HG03354 (cell line): ENCODE data around the gene PIAS1.

ENCODE experiments used
- ATAC-seq: cut with Tn5 transposase; IDR thresholded peaks from one replicate; pipeline ENCODE4 v1.9.1; 2021; ENCODE audit warnings: mild to moderate bottlenecking; ENCODE audit not compliant: unreplicated experiment, poor library complexity, severe bottlenecking

The PIAS1 gene

GRCh38 chr15:68106656-68107055 is 52.5 kb downstream of the PIAS1 start:
- no peak for ATAC-seq

GRCh38 chr15:68107142-68107541 is 53.0 kb downstream of the PIAS1 start:
- no peak for ATAC-seq

GRCh38 chr15:68112706-68113105 is 58.6 kb downstream of the PIAS1 start:
- ATAC-seq: no peak

GRCh38 chr15:68113273-68113672 is 59.2 kb downstream of the PIAS1 start:
- no peak for ATAC-seq

GRCh38 chr15:68113751-68114150 is 59.6 kb downstream of the PIAS1 start:
- ATAC-seq: no peak

- ATAC-seq: no peak
Measured at GRCh38 chr15:68114356-68114755, 60.2 kb downstream of the PIAS1 start.

- no peak for ATAC-seq
Measured at GRCh38 chr15:68114840-68115239, 60.7 kb downstream of the PIAS1 start.

GRCh38 chr15:68124700-68125099 is 70.6 kb downstream of the PIAS1 start:
- ATAC-seq: no peak

GRCh38 chr15:68126396-68126795 is 72.3 kb downstream of the PIAS1 start:
- no peak for ATAC-seq

- no peak for ATAC-seq
Measured at GRCh38 chr15:68129072-68129471, 75.0 kb downstream of the PIAS1 start.

- ATAC-seq: no peak
Measured at GRCh38 chr15:68130851-68131250, 76.7 kb downstream of the PIAS1 start.

- ATAC-seq: no peak
Measured at GRCh38 chr15:68137096-68137495, 83.0 kb downstream of the PIAS1 start.

- no peak for ATAC-seq
Measured at GRCh38 chr15:68143129-68143528, 89.0 kb downstream of the PIAS1 start.

GRCh38 chr15:68143785-68144184 is 89.7 kb downstream of the PIAS1 start:
- no peak for ATAC-seq

GRCh38 chr15:68145706-68146105 is 91.6 kb downstream of the PIAS1 start:
- ATAC-seq: no peak

- ATAC-seq: no peak
Measured at GRCh38 chr15:68148039-68148438, 93.9 kb downstream of the PIAS1 start.

- no peak for ATAC-seq
Measured at GRCh38 chr15:68149059-68149458, 94.9 kb downstream of the PIAS1 start.

GRCh38 chr15:68150187-68150586 is 96.1 kb downstream of the PIAS1 start:
- ATAC-seq: no peak

GRCh38 chr15:68151277-68151676 is 97.2 kb downstream of the PIAS1 start:
- no peak for ATAC-seq

- ATAC-seq: no peak
Measured at GRCh38 chr15:68152342-68152741, 98.2 kb downstream of the PIAS1 start.

- ATAC-seq: no peak
Measured at GRCh38 chr15:68154923-68155559, 100.9 kb downstream of the PIAS1 start.

GRCh38 chr15:68157074-68157473 is 103.0 kb downstream of the PIAS1 start:
- ATAC-seq: no peak
